B cell (primary cell): ENCODE measurements around the gene TSPAN5. TPM values are rescaled to one million over a fixed set of nuclear protein-coding genes. Genes with fewer than 3 reads are reported as not detected.

ENCODE experiments used
- ATAC-seq: fragments of 200-7000 bp; cut with Tn5 transposase; one replicate; pipeline ENCODE4 v1.10.0; 2021; ENCODE audit warnings: low read depth, mild to moderate bottlenecking, moderate number of reproducible peaks, moderate library complexity
- CTCF ChIA-PET: fragments of 350-600 bp; sonication (Branson Sonifier 250); formaldehyde crosslinking; loops from one replicate; lab custom pipeline; 2021; ENCODE audit warnings: antibody characterized with exemption, inconsistent platforms; lab: Charles Lee
- POLR2A ChIA-PET: fragments of 350-600 bp; sonication (Branson Sonifier 250); formaldehyde crosslinking; loops from one replicate; lab custom pipeline; 2021; ENCODE audit warnings: antibody characterized with exemption; lab: Charles Lee
- DNase-seq: peaks from one replicate; pipeline ENCODE4 v3.0.0; 2013
- H2AFZ ChIP-seq: 2 replicates; pipeline ENCODE4 v1.6.1; 2012; ENCODE audit warnings: mild to moderate bottlenecking, low read depth, low read length; ENCODE audit not compliant: insufficient read depth, poor library complexity, severe bottlenecking
- H3K27ac ChIP-seq, 2 donors: 1 replicate in 1 of 2; 2 replicates in 1 of 2; pipeline ENCODE4 v1.5.1; 2012 to 2013; ENCODE audit warnings: low read length in 2 of 2, mild to moderate bottlenecking in 2 of 2, moderate library complexity in 1 of 2
- H3K27me3 ChIP-seq, 4 experiments: fragments of 200-600 bp in 1 of 4; sonication (generic) in 1 of 4; replicated peaks in 1 of 4; 1 replicate in 2 of 4; 2 replicates in 2 of 4; pipeline versions ENCODE4 v1.6.1 to v1.7.0; 2013 to 2016; ENCODE audit warnings: low read length in 3 of 4, mild to moderate bottlenecking in 2 of 4, mixed read lengths in 1 of 4, moderate library complexity in 1 of 4; ENCODE audit not compliant: insufficient read depth in 4 of 4, control insufficient read depth in 3 of 4; ENCODE audit errors: control extremely low read depth in 1 of 4
- H3K36me3 ChIP-seq, 2 experiments: replicated peaks in 1 of 2; 1 replicate in 1 of 2; 2 replicates in 1 of 2; pipeline versions ENCODE4 v1.6.1 to v1.7.1; 2013; ENCODE audit warnings: low read length in 1 of 2; ENCODE audit not compliant: insufficient read depth in 2 of 2, control insufficient read depth in 1 of 2; ENCODE audit errors: control extremely low read depth in 1 of 2, extremely low read depth in 1 of 2
- H3K4me1 ChIP-seq, 2 donors: fragments of 200-600 bp in 1 of 2; sonication (generic) in 1 of 2; 1 replicate in 1 of 2; 2 replicates in 1 of 2; pipeline versions ENCODE4 v1.5.1 to v1.6.1; 2013 to 2017; ENCODE audit warnings: low read length in 2 of 2; ENCODE audit not compliant: control insufficient read depth in 2 of 2, insufficient read depth in 2 of 2
- H3K4me2 ChIP-seq: replicated peaks from 2 replicates; pipeline ENCODE3; 2012; ENCODE audit warnings: mild to moderate bottlenecking, low read depth, low read length; ENCODE audit not compliant: poor library complexity, severe bottlenecking
- H3K4me3 ChIP-seq, 5 experiments: fragments of 200-600 bp in 1 of 5; sonication (generic) in 1 of 5; 1 replicate in 3 of 5; 2 replicates in 2 of 5; pipeline versions ENCODE4 v1.5.1 to v1.7.0; 2011 to 2016; ENCODE audit warnings: low read length in 4 of 5, mild to moderate bottlenecking in 4 of 5, low read depth in 2 of 5, control low read depth in 1 of 5, moderate library complexity in 1 of 5; ENCODE audit not compliant: insufficient read depth in 1 of 5; ENCODE audit errors: control extremely low read depth in 1 of 5, extremely low read depth in 1 of 5
- H3K79me2 ChIP-seq: fragments of 200-600 bp; sonication (generic); one replicate; pipeline ENCODE4 v1.6.0; 2016; ENCODE audit warnings: low read length; ENCODE audit not compliant: control insufficient read depth, insufficient read depth
- H3K9ac ChIP-seq: fragments of 200-600 bp; sonication (generic); 2 replicates; pipeline ENCODE4 v1.6.1; 2017; ENCODE audit warnings: mild to moderate bottlenecking, low read length, moderate library complexity
- H3K9me3 ChIP-seq, 3 donors: one replicate each; pipeline versions ENCODE4 v1.6.1 to v1.7.1; 2013; ENCODE audit warnings: low read length in 2 of 3; ENCODE audit not compliant: control insufficient read depth in 2 of 3, insufficient read depth in 1 of 3; ENCODE audit errors: control extremely low read depth in 1 of 3
- H4K20me1 ChIP-seq: 2 replicates; pipeline ENCODE4 v1.6.0; 2012; ENCODE audit warnings: mild to moderate bottlenecking, low read length; ENCODE audit not compliant: insufficient read depth, control insufficient read depth, poor library complexity, severe bottlenecking
- H3K27ac Mint-ChIP-seq: one replicate; pipeline ENCODE4 v1.8.0; 2021; ENCODE audit warnings: mixed read lengths
- H3K27me3 Mint-ChIP-seq: one replicate; pipeline ENCODE4 v1.8.0; 2021; ENCODE audit warnings: mixed read lengths
- H3K4me1 Mint-ChIP-seq: one replicate; pipeline ENCODE4 v1.8.0; 2021; ENCODE audit warnings: mixed read lengths
- H3K4me3 Mint-ChIP-seq: one replicate; pipeline ENCODE4 v1.8.0; 2021; ENCODE audit warnings: mixed read lengths
- H3K9me3 Mint-ChIP-seq: one replicate; pipeline ENCODE4 v1.8.0; 2022; ENCODE audit warnings: mixed read lengths; ENCODE audit not compliant: insufficient read depth
- EZH2 ChIP-seq: IDR thresholded peaks from 2 replicates; pipeline ENCODE4 v1.6.1; 2012; ENCODE audit warnings: borderline replicate concordance, low read depth, mild to moderate bottlenecking, moderate library complexity, low read length; ENCODE audit not compliant: insufficient read depth, poor library complexity, severe bottlenecking
- WGBS: methylation state at CpG from one replicate; pipeline ENCODE4 v1.1.5; 2013; ENCODE audit warnings: missing lambda C conversion rate; ENCODE audit not compliant: insufficient coverage; 5-methylcytosine and 5-hydroxymethylcytosine counted together
- intact Hi-C: fragments of 100-400 bp; cut with micrococcal nuclease; formaldehyde crosslinking; loops from one replicate; pipeline ENCODE4 v1.10.0; 2022
- polyA plus RNA-seq: library from polyadenylated mRNA; depleted of rRNA; stranded (reverse); fragments of >200 nt; gene quantifications from 2 replicates; pipeline ENCODE4 v1.2.3, GENCODE V29; 2012
- total RNA-seq, 2 donors: library from RNA; stranded (reverse); fragments of 120-200 nt in 1 of 2; gene quantifications; 1 replicate in 1 of 2; 2 replicates in 1 of 2; pipeline versions ENCODE4 v1.2.3 to v1.2.4, GENCODE V29; 2013 to 2022
- TF ChIP-seq, protein P1 (sequence below): fragments of 200-600 bp; IDR thresholded peaks from one replicate; pipeline ENCODE4 v1.8.0; 2022; ENCODE audit warnings: antibody characterized with exemption, mild to moderate bottlenecking

The TSPAN5 gene
- total and polyA plus RNA-seq, 2 donors (not counting 1 experiment from before 2014, with no cell fraction given): 2.6 to 5.3 TPM

DNA sequence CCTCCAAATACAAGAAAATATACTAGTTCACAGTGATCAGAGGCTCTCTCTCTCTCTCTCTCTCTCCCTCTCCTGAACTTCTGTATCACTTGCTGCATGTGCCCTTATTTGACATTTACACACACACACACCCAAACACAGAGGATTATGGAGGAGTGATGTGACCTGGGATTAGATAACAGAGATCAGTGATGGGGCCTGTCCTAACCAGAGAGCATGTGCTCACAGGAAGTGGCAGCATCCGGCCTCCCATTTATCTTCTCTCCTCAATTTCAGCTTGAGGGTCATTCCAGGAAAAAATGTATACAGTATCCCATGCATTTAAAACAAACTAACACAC is 143.0 kb downstream of the TSPAN5 start:
- TF ChIP-seq EZH2: no peak
- TF ChIP-seq, protein P1, sequence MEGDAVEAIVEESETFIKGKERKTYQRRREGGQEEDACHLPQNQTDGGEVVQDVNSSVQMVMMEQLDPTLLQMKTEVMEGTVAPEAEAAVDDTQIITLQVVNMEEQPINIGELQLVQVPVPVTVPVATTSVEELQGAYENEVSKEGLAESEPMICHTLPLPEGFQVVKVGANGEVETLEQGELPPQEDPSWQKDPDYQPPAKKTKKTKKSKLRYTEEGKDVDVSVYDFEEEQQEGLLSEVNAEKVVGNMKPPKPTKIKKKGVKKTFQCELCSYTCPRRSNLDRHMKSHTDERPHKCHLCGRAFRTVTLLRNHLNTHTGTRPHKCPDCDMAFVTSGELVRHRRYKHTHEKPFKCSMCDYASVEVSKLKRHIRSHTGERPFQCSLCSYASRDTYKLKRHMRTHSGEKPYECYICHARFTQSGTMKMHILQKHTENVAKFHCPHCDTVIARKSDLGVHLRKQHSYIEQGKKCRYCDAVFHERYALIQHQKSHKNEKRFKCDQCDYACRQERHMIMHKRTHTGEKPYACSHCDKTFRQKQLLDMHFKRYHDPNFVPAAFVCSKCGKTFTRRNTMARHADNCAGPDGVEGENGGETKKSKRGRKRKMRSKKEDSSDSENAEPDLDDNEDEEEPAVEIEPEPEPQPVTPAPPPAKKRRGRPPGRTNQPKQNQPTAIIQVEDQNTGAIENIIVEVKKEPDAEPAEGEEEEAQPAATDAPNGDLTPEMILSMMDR: no peak
- H4K20me1 ChIP-seq: no peaks in the 10 kb centered on the region
- no peak overlapping the region for H3K27ac ChIP-seq
- H3K9me3 Mint-ChIP-seq: no peaks in the 10 kb centered on the region
- no peak overlapping the region for H2AFZ ChIP-seq
- WGBS: 57% methylated on average over 1 of the region's 1 CpG
- H3K4me1 ChIP-seq: peaks cover 18 to 22% of the 10 kb centered on the region in 2 donors
- peaks cover 0 to 5% (median 5%) of the 10 kb centered on the region in 3 donors for H3K9me3 ChIP-seq
- intact Hi-C loops: no loop called here
- H3K4me3 ChIP-seq: no peak overlapping the region
- H3K79me2 ChIP-seq: no peaks in the 10 kb centered on the region
- no peaks in the 10 kb centered on the region for H3K27me3 ChIP-seq
- H3K4me1 Mint-ChIP-seq: peaks cover 15% of the 10 kb centered on the region
- CTCF ChIA-PET: no interaction called here
- H3K27me3 Mint-ChIP-seq: no peaks in the 10 kb centered on the region
- no peak overlapping the region for H3K9ac ChIP-seq
- no peak overlapping the region for H3K4me2 ChIP-seq
- H3K36me3 ChIP-seq: peaks cover 0 to 2% of the 10 kb centered on the region in 2 experiments
- DNase-seq (no peak), ATAC-seq (no peak)
- POLR2A ChIA-PET: no interaction called here
- H3K4me3 Mint-ChIP-seq: no peak overlapping the region
- H3K27ac Mint-ChIP-seq: no peak overlapping the region

DNA sequence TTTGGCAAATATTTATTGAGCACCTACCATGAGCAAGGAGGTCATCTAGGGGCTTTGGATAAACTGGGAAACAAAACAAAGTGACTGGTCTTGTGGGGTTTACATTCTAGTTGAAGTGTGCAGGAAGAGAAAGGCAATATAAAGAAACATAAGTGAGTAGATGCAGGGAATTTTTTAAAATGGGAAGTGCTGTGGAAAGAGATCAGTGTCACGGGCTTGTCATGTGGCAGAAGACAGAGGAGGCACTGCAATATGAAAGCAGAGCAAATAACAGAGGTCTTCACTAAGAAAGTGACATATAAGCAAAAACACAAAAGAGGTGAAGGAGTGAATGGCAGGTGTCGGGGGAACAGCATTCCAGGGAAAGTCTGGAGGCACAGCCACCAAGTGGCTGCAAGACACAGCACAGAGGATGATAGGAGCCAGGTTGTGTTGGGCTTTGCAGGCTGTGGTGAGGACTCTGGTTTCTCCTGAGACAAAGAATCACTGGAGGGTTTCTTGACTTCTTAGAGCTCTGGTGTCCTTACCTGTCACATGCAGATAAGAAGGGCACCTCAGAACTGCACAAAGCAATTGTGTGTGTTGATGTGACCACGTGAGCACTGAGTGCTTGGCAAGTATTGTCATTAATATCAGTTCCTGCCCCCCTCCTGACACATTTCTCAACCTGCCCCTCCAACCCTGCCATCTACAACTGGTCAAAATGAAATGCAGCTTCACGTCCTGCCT is 143.5 kb downstream of the TSPAN5 start:
- H3K4me1 ChIP-seq: peaks cover 18 to 20% of the 10 kb centered on the region in 2 donors
- H3K4me1 Mint-ChIP-seq: peaks cover 15% of the 10 kb centered on the region
- ChIA-PET POLR2A (no interaction called here), CTCF (no interaction called here)
- peaks cover 0 to 2% of the 10 kb centered on the region in 2 experiments for H3K36me3 ChIP-seq
- no peaks in the 10 kb centered on the region for H3K79me2 ChIP-seq
- H3K27me3 Mint-ChIP-seq: no peaks in the 10 kb centered on the region
- H3K27ac ChIP-seq: no peak overlapping the region
- H3K27ac Mint-ChIP-seq: no peak overlapping the region
- no peaks in the 10 kb centered on the region for H4K20me1 ChIP-seq
- 88% methylated on average over 3 of the region's 4 CpGs for WGBS
- no peak overlapping the region for H3K4me2 ChIP-seq
- H3K9me3 ChIP-seq: peaks cover 0 to 5% (median 5%) of the 10 kb centered on the region in 3 donors
- no peak for DNase-seq
- H3K4me3 ChIP-seq: no peak overlapping the region
- no peak overlapping the region for H3K4me3 Mint-ChIP-seq
- H3K9me3 Mint-ChIP-seq: no peaks in the 10 kb centered on the region
- H2AFZ ChIP-seq: no peak overlapping the region
- no peak overlapping the region for H3K9ac ChIP-seq
- TF ChIP-seq EZH2: no peak
- TF ChIP-seq, protein P1: no peak
- no peak for ATAC-seq
- no peaks in the 10 kb centered on the region for H3K27me3 ChIP-seq
- intact Hi-C loops: no loop called here
